Activated CD8-positive, alpha-beta T cell treated with anti-CD3 and anti-CD28 coated beads, Interleukin-2, amount 10 ng/mL, durations not matched to agents 7 days and 5 days (primary cell): Measurements from ENCODE around the gene HMGN5. TPM values are rescaled to one million over a fixed set of nuclear protein-coding genes. Genes with fewer than 3 reads are reported as not detected.

ENCODE experiments used
- ATAC-seq: fragments of 150-1000 bp; cut with Tn5 transposase; one replicate; pipeline ENCODE4 v1.10.0; 2021; ENCODE audit warnings: moderate library complexity
- CTCF ChIA-PET: fragments of 350-600 bp; sonication (Branson Sonifier 250); formaldehyde crosslinking; loops from one replicate; lab custom pipeline; 2021; ENCODE audit warnings: antibody characterized with exemption; lab: Charles Lee
- POLR2A ChIA-PET: fragments of 350-600 bp; sonication (Branson Sonifier 250); formaldehyde crosslinking; loops from one replicate; lab custom pipeline; 2021; ENCODE audit warnings: antibody characterized with exemption; lab: Charles Lee
- DNase-seq: peaks from one replicate; pipeline ENCODE4 v3.0.0-alpha.2; 2020
- H3K27ac Mint-ChIP-seq: one replicate; pipeline ENCODE4 v1.8.0; 2021; ENCODE audit warnings: mild to moderate bottlenecking, mixed read lengths
- H3K27me3 Mint-ChIP-seq: one replicate; pipeline ENCODE4 v1.8.0; 2021; ENCODE audit warnings: low read depth, mixed read lengths
- H3K36me3 Mint-ChIP-seq: one replicate; pipeline ENCODE4 v1.8.0; 2021; ENCODE audit warnings: low read depth, mixed read lengths
- H3K4me1 Mint-ChIP-seq: one replicate; pipeline ENCODE4 v1.8.0; 2021; ENCODE audit warnings: low read depth, mixed read lengths
- H3K4me3 Mint-ChIP-seq: one replicate; pipeline ENCODE4 v1.8.0; 2021; ENCODE audit warnings: mild to moderate bottlenecking, mixed read lengths
- H3K9me3 Mint-ChIP-seq: one replicate; pipeline ENCODE4 v1.8.0; 2022; ENCODE audit warnings: mixed read lengths; ENCODE audit not compliant: insufficient read depth
- total RNA-seq, 2 experiments: library from RNA; stranded (reverse); gene quantifications; one replicate each; pipeline ENCODE4 v1.2.3, GENCODE V29; 2021

The HMGN5 gene
- total RNA-seq, 2 experiments from 2014 or later, result 1.5 to 1.9 TPM

DNA sequence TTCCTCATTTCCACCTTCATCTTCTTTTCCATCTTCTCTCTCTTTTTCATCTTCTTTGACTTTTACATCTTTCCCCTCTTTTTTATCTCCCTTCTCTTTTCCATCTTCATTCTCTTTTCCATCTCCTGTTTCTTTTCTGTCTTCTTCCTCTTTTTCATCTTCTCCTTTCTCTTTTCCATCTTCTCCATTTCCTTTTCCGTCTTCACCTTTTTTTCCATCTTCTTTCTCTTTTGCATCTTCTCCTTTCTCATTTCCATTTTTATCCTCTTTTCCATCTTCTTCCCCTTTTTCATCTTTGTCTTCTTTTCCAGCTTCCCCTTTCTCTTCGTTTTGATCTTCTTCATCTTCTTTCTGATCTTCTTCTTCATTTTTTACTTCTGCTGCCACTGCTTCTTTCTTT is 87.0 kb downstream of the HMGN5 start:
- H3K36me3 Mint-ChIP-seq, result no peaks in the 10 kb centered on the region
- DNase-seq, result no peak
- H3K27ac Mint-ChIP-seq, result no peak overlapping the region
- H3K27me3 Mint-ChIP-seq, result no peaks in the 10 kb centered on the region
- ChIA-PET CTCF (interaction anchor here (1.1 kb wide), 1 partner anchor 81 kb away, joined by 3 read pairs; no protein-coding TSS in a partner anchor), POLR2A (no interaction called here)
- H3K9me3 Mint-ChIP-seq, result no peaks in the 10 kb centered on the region
- no peak overlapping the region for H3K4me3 Mint-ChIP-seq
- H3K4me1 Mint-ChIP-seq, result peaks cover 4% of the 10 kb centered on the region
- ATAC-seq, result no peak

DNA sequence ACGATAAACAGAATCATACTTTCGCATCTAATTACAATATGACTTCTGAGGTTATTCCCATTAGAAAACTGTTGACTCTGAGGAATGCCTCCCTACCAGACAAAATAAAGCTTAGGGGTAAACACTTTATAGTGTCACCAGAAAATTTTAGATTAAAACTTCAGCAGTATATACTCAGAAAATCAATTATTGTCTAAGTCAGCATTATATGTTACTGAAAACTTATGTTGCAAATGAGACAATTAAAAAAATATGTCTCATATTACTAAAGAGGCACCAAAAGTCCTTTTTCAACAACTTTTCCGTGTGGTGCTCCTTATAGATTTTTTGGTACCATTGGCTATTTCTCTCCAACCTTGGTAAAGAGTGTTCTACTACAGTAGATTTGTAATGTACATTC is 91.4 kb downstream of the HMGN5 start:
- POLR2A ChIA-PET, result no interaction called here
- Mint-ChIP-seq H3K4me1 (no peaks in the 10 kb centered on the region), H3K27me3 (no peaks in the 10 kb centered on the region), H3K36me3 (no peaks in the 10 kb centered on the region), H3K4me3 (no peak overlapping the region), H3K9me3 (no peaks in the 10 kb centered on the region), H3K27ac (no peak overlapping the region)
- ATAC-seq, result no peak
- CTCF ChIA-PET, result no interaction called here
- no peak for DNase-seq

DNA sequence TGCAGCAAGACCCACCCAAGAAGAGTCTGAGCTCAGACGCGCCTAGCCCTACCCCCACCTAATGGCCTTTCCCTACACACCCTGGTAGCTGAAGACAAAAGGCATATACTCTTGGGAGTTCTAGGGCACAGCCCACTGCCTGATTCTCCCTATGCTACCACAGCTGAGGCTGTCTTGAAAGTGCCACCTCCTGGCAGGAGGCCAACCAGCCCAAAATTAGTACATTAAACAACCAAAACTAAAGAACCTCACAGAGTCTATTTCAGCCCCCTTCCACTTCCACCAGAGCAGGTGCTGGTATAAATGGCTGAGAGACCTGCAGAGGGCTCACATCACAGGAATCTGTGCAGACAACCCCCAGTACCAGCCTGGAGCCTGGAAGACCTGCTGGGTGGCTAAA is 119.1 kb downstream of the HMGN5 start:
- Mint-ChIP-seq H3K4me3 (no peak overlapping the region), H3K9me3 (no peaks in the 10 kb centered on the region), H3K4me1 (no peaks in the 10 kb centered on the region), H3K27me3 (no peaks in the 10 kb centered on the region), H3K36me3 (no peaks in the 10 kb centered on the region), H3K27ac (no peak overlapping the region)
- POLR2A ChIA-PET, result no interaction called here
- CTCF ChIA-PET, result no interaction called here
- no peak for ATAC-seq
- DNase-seq, result no peak

Other genes with a start within 250 kb of the HMGN5 start
- 10 to 100 TPM; 61.9 to 65.6 TPM for gene SH3BGRL, start 189 bp upstream of the HMGN5 start, total RNA-seq